GM23338 (cell line): ENCODE data around the gene HSCB. TPM values are rescaled to one million over a fixed set of nuclear protein-coding genes. Genes with fewer than 3 reads are reported as not detected.

Experiments
- ATAC-seq: fragments of 200-7000 bp; cut with Tn5 transposase; 3 replicates; pipeline ENCODE4 v1.9.1; 2020
- DNase-seq: peaks from one replicate; pipeline ENCODE4 v3.0.0-alpha.2; 2015; ENCODE audit warnings: low spot score
- H2AFZ ChIP-seq: fragments of 200-600 bp; sonication (generic); 2 replicates; pipeline ENCODE4 v1.8.0; 2016; ENCODE audit warnings: antibody characterized with exemption, mild to moderate bottlenecking, moderate library complexity
- H3F3A ChIP-seq: fragments of 200-600 bp; sonication (generic); replicated peaks from 2 replicates; pipeline ENCODE4 v1.8.0; 2017; ENCODE audit warnings: antibody characterized with exemption, mixed run types, low read depth
- H3K27ac ChIP-seq: fragments of 200-600 bp; sonication (generic); 2 replicates; pipeline ENCODE4 v1.6.1; 2016; ENCODE audit warnings: low read depth
- H3K27me3 ChIP-seq: fragments of 200-600 bp; sonication (generic); 2 replicates; pipeline ENCODE4 v1.8.0; 2016; ENCODE audit warnings: mild to moderate bottlenecking, mixed run types, moderate library complexity; ENCODE audit not compliant: insufficient read depth
- H3K36me3 ChIP-seq: fragments of 200-600 bp; sonication (generic); 2 replicates; pipeline ENCODE4 v1.8.0; 2016; ENCODE audit warnings: mild to moderate bottlenecking; ENCODE audit not compliant: insufficient read depth
- H3K4me1 ChIP-seq: fragments of 200-600 bp; sonication (generic); 2 replicates; pipeline ENCODE4 v1.8.0; 2016; ENCODE audit warnings: mild to moderate bottlenecking, moderate library complexity; ENCODE audit not compliant: insufficient read depth
- H3K4me2 ChIP-seq: fragments of 200-600 bp; sonication (generic); 2 replicates; pipeline ENCODE4 v1.7.1; 2017; ENCODE audit warnings: mixed run types
- H3K4me3 ChIP-seq: fragments of 200-600 bp; sonication (generic); 2 replicates; pipeline ENCODE4 v1.6.1; 2016; ENCODE audit warnings: mixed run types
- H3K79me2 ChIP-seq: fragments of 200-600 bp; sonication (generic); replicated peaks from 2 replicates; pipeline ENCODE4 v1.8.0; 2017; ENCODE audit warnings: mild to moderate bottlenecking; ENCODE audit not compliant: insufficient read depth
- H3K9me2 ChIP-seq: fragments of 200-600 bp; sonication (generic); 2 replicates; pipeline ENCODE4 v1.8.0; 2017; ENCODE audit not compliant: insufficient read depth
- H4K20me1 ChIP-seq: fragments of 200-600 bp; sonication (generic); replicated peaks from 2 replicates; pipeline ENCODE4 v1.8.0; 2017; ENCODE audit warnings: mild to moderate bottlenecking; ENCODE audit not compliant: insufficient read depth
- H3K27ac Mint-ChIP-seq: 2 replicates; pipeline ENCODE4 v1.8.0; 2020; ENCODE audit warnings: inconsistent platforms, mild to moderate bottlenecking, moderate library complexity, mixed read lengths
- H3K27me3 Mint-ChIP-seq: 3 replicates; pipeline ENCODE4 v1.8.0; 2022; ENCODE audit warnings: low read depth, mild to moderate bottlenecking, moderate library complexity, mixed read lengths, inconsistent platforms; ENCODE audit not compliant: insufficient read depth, poor library complexity
- H3K36me3 Mint-ChIP-seq: 3 replicates; pipeline ENCODE4 v1.8.0; 2021; ENCODE audit warnings: low read depth, mild to moderate bottlenecking, inconsistent platforms, moderate library complexity, mixed read lengths
- H3K4me1 Mint-ChIP-seq: 3 replicates; pipeline ENCODE4 v1.8.0; 2020; ENCODE audit warnings: mild to moderate bottlenecking, inconsistent platforms, mixed read lengths
- H3K4me3 Mint-ChIP-seq: 3 replicates; pipeline ENCODE4 v1.8.0; 2021; ENCODE audit warnings: moderate library complexity, mild to moderate bottlenecking, inconsistent platforms, mixed read lengths
- H3K9me3 Mint-ChIP-seq: 3 replicates; pipeline ENCODE4 v1.8.0; 2020; ENCODE audit warnings: moderate library complexity, mild to moderate bottlenecking, inconsistent platforms, mixed read lengths
- CREB1 ChIP-seq: fragments of 250-450 bp; sonication (Bioruptor Pico); IDR thresholded peaks from 2 replicates; pipeline ENCODE4 v1.5.0; 2020; ENCODE audit warnings: low read depth, mild to moderate bottlenecking, moderate library complexity
- EZH2phosphoT487 ChIP-seq: fragments of 200-600 bp; sonication (generic); IDR thresholded peaks from one replicate; pipeline ENCODE4 v1.8.1; 2018; ENCODE audit warnings: antibody characterized with exemption; ENCODE audit not compliant: unreplicated experiment
- JUNB ChIP-seq: IDR thresholded peaks from one replicate; pipeline ENCODE4 v1.6.1; 2016; ENCODE audit warnings: antibody characterized with exemption; ENCODE audit not compliant: unreplicated experiment
- polyA plus RNA-seq: library from polyadenylated mRNA; unstranded; fragments of >200 nt; fragmentation: Nextera tagmentation; extraction: Ambion mirVana; gene quantifications from 2 replicates; pipeline ENCODE4 v1.2.1, GENCODE V29; 2016
- total RNA-seq: library from RNA; depleted of rRNA; stranded (reverse); fragments of >200 nt; shearing (Covaris generic); gene quantifications from 2 replicates; pipeline ENCODE4 v1.2.3, GENCODE V29; 2014
- TF ChIP-seq, protein P1 (sequence below): fragments of 250-450 bp; sonication (Bioruptor Pico); IDR thresholded peaks from 2 replicates; pipeline ENCODE4 v1.5.0; 2020; ENCODE audit warnings: mild to moderate bottlenecking, moderate library complexity

HSCB gene
- total and polyA plus RNA-seq, 2 experiments from 2014 or later = 18.6 to 30.9 TPM

DNA sequence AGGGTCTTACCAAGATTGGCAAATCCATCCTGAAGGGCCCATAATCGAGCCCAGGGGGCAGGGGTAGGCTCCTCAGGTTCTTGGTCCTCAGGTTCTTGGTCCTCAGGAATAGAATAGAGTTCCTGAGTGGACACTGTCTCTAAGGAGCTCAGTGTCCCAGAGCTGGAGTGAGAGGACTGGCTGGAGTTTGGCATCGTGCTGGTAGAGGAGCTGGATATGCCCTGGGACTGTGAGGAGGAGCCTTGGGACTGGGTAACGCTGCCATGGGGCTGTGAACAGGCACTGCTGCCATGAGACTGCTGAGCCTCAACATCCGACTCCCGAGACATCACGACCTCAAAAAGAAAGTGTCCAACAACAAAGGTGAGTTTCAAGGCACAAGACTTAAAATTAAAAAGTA, 7.4 kb upstream of the HSCB start:
- Histone ChIP-seq H3K4me3 (no peak overlapping the region), H3F3A (peaks cover 4% of the 10 kb centered on the region; the same call in 1 of the 2 replicates), H4K20me1 (no peaks in the 10 kb centered on the region; the same call in 1 of the 2 replicates), H3K9me2 (no peaks in the 10 kb centered on the region), H3K4me1 (peaks cover 27% of the 10 kb centered on the region), H3K79me2 (peaks cover 62% of the 10 kb centered on the region), H3K27ac (peak overlapping the region; percentile 68), H3K36me3 (peaks cover 14% of the 10 kb centered on the region), H3K4me2 (no peak overlapping the region), H2AFZ (no peak overlapping the region), H3K27me3 (no peaks in the 10 kb centered on the region)
- TF ChIP-seq EZH2phosphoT487 (no peak), CREB1 (CRISPR knock-in tag) (no peak), JUNB (no peak)
- TF ChIP-seq, protein P1, sequence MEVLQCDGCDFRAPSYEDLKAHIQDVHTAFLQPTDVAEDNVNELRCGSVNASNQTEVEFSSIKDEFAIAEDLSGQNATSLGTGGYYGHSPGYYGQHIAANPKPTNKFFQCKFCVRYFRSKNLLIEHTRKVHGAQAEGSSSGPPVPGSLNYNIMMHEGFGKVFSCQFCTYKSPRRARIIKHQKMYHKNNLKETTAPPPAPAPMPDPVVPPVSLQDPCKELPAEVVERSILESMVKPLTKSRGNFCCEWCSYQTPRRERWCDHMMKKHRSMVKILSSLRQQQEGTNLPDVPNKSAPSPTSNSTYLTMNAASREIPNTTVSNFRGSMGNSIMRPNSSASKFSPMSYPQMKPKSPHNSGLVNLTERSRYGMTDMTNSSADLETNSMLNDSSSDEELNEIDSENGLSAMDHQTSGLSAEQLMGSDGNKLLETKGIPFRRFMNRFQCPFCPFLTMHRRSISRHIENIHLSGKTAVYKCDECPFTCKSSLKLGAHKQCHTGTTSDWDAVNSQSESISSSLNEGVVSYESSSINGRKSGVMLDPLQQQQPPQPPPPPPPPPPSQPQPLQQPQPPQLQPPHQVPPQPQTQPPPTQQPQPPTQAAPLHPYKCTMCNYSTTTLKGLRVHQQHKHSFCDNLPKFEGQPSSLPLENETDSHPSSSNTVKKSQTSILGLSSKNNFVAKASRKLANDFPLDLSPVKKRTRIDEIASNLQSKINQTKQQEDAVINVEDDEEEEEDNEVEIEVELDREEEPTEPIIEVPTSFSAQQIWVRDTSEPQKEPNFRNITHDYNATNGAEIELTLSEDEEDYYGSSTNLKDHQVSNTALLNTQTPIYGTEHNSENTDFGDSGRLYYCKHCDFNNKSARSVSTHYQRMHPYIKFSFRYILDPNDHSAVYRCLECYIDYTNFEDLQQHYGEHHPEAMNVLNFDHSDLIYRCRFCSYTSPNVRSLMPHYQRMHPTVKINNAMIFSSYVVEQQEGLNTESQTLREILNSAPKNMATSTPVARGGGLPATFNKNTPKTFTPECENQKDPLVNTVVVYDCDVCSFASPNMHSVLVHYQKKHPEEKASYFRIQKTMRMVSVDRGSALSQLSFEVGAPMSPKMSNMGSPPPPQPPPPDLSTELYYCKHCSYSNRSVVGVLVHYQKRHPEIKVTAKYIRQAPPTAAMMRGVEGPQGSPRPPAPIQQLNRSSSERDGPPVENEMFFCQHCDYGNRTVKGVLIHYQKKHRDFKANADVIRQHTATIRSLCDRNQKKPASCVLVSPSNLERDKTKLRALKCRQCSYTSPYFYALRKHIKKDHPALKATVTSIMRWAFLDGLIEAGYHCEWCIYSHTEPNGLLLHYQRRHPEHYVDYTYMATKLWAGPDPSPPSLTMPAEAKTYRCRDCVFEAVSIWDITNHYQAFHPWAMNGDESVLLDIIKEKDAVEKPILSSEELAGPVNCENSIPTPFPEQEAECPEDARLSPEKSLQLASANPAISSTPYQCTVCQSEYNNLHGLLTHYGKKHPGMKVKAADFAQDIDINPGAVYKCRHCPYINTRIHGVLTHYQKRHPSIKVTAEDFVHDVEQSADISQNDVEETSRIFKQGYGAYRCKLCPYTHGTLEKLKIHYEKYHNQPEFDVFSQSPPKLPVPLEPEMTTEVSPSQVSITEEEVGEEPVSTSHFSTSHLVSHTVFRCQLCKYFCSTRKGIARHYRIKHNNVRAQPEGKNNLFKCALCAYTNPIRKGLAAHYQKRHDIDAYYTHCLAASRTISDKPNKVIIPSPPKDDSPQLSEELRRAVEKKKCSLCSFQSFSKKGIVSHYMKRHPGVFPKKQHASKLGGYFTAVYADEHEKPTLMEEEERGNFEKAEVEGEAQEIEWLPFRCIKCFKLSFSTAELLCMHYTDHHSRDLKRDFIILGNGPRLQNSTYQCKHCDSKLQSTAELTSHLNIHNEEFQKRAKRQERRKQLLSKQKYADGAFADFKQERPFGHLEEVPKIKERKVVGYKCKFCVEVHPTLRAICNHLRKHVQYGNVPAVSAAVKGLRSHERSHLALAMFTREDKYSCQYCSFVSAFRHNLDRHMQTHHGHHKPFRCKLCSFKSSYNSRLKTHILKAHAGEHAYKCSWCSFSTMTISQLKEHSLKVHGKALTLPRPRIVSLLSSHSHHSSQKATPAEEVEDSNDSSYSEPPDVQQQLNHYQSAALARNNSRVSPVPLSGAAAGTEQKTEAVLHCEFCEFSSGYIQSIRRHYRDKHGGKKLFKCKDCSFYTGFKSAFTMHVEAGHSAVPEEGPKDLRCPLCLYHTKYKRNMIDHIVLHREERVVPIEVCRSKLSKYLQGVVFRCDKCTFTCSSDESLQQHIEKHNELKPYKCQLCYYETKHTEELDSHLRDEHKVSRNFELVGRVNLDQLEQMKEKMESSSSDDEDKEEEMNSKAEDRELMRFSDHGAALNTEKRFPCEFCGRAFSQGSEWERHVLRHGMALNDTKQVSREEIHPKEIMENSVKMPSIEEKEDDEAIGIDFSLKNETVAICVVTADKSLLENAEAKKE (CRISPR knock-in tag) = no peak
- no peak for ATAC-seq
- no peak for DNase-seq
- Mint-ChIP-seq H3K27me3 (peaks cover 2% of the 10 kb centered on the region), H3K27ac (peak overlapping the region; percentile 28; the same call in 1 of the 2 replicates), H3K4me1 (peaks cover 43% of the 10 kb centered on the region), H3K9me3 (no peaks in the 10 kb centered on the region), H3K4me3 (no peak overlapping the region), H3K36me3 (peaks cover 42% of the 10 kb centered on the region)
